ENCODE results near the gene EMC10.

DNA sequence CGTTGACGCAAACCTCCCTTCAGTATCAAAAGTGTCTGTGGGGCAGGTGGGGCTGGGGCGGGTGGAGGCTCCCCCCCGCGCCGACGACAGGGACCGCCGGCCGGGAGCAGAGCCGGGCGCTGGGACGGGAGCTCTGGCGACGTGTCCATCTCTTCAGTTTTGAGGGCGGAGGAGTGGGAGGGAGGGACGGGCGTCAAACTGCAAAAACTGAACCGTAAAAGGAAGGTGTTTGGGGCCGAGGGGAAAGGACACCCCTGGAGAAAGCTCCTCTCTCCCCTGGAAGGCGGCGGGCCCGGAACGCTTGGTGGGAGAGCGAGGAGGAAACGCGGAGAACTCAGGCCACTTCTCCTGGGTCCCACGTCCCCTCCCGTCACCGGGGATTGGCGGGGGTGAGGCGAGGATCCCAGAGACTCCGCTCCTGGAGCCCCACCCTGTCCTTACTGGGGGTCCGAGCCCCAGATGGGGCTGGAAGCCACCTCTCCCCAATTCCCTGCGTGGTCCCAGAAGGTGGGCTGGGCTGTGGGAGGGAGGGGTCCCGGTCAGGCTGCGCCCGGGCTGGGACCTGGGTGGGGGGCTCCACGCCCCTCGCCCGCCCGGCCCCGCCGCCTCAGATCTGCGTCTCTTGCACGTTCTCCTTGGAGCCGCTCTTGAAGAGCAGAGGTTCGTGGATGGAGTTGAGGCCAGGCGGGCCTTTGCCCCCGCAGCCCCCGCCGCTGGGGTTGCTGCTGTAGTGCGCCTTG, 40.8 kb downstream of the EMC10 start:
- TF ChIP-seq, protein P1, sequence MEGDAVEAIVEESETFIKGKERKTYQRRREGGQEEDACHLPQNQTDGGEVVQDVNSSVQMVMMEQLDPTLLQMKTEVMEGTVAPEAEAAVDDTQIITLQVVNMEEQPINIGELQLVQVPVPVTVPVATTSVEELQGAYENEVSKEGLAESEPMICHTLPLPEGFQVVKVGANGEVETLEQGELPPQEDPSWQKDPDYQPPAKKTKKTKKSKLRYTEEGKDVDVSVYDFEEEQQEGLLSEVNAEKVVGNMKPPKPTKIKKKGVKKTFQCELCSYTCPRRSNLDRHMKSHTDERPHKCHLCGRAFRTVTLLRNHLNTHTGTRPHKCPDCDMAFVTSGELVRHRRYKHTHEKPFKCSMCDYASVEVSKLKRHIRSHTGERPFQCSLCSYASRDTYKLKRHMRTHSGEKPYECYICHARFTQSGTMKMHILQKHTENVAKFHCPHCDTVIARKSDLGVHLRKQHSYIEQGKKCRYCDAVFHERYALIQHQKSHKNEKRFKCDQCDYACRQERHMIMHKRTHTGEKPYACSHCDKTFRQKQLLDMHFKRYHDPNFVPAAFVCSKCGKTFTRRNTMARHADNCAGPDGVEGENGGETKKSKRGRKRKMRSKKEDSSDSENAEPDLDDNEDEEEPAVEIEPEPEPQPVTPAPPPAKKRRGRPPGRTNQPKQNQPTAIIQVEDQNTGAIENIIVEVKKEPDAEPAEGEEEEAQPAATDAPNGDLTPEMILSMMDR (conservative IDR thresholded peaks at IDR 0.05; ENCODE audit: low read depth, low read length) = no peak
- TF ChIP-seq MXI1 (IDR thresholded peaks at IDR 0.05; ENCODE audit: borderline replicate concordance, low read depth, low read length) (no peak), POLR2A (IDR thresholded peaks at IDR 0.05; ENCODE audit: low read depth, low read length) (no peak), BHLHE40 (IDR thresholded peaks at IDR 0.05; ENCODE audit: low read depth, low read length) (no peak)

Measured in IMR-90 (cell line).